HG02588 (cell line): ENCODE data around the gene CYB5R3.
"Not testable (repeated sequence)": the region's sequence is repeated elsewhere in the genome, so short reads cannot be mapped to it uniquely, and the experiment has no call there.

Source experiments
- ATAC-seq: cut with Tn5 transposase; IDR thresholded peaks from one replicate; pipeline ENCODE4 v1.9.1; 2021; ENCODE audit warnings: mild to moderate bottlenecking, moderate library complexity; ENCODE audit not compliant: unreplicated experiment

Gene CYB5R3

GRCh38 chr22:42577141-42577540 lies 72.1 kb downstream of the CYB5R3 start:
- not testable (repeated sequence) for ATAC-seq

DNA sequence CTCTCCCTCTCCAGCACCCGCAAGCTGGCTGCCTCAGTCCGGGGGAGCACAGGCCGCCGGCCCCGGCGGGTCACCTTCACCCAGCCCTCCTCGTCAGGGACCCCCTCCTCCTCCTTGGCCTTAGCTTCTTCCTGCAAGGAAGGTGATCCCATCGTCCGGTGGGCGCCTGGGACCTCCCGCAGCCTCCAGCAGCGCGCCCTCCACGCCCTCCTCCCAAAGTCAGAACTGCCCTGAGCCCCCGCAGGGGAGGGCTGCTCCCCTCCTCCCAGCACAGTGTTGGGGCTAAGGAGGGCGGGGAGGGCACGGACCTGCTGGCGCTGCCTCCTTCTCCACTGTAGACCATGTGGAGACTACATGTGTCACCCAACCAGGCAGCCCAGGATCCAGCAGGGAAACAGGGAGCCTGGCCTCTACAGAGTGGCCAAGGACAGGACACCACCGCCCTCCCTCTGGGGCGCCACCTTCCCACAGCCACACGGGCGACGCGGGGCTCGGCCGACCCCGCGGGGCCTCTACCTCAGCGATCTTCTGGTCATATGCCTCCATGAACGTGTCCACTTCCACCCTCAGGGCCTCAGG lies 73.1 kb downstream of the CYB5R3 start:
- not testable (repeated sequence) for ATAC-seq

GRCh38 chr22:42574468-42574867 lies 74.7 kb downstream of the CYB5R3 start:
- not testable (repeated sequence) for ATAC-seq

DNA sequence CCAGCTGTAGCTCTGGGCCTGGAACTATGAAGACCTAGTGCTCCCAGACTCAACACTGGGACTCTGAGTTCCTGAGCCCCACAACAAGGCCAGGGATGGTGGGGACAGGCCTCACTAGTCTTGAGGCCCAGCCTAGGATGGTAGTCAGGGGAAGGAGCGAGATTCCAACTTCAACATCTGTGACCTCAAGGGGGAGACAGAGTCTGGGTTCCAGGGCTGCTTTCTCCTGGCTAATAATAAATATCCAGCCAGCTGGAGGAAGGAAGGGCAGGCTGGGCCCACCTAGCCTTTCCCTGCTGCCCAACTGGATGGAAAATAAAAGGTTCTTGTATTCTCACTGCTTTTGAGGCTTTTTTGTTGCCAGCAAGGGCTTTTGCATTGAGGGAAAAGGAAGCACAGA lies 75.1 kb downstream of the CYB5R3 start:
- not testable (repeated sequence) for ATAC-seq

DNA sequence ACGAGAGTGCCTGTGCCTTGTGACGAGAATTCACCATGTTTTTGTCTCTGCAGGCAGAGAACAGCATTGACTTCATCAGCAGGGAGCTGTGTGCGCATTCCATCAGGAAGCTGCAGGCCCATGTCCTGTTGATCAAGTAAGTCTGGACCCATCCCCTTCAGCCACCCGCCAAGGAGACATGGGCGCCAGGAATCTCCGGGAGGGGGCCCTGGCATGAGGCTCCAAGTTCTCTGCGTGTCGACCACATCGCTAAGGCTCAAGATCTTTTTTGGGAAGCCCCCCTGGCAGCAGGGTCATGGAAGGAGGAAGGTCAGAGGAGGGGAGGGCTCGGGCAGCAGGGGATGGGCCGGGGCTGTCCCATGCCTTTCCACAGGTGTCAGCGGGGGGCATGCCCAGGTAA lies 78.1 kb downstream of the CYB5R3 start:
- not testable (repeated sequence) for ATAC-seq

DNA sequence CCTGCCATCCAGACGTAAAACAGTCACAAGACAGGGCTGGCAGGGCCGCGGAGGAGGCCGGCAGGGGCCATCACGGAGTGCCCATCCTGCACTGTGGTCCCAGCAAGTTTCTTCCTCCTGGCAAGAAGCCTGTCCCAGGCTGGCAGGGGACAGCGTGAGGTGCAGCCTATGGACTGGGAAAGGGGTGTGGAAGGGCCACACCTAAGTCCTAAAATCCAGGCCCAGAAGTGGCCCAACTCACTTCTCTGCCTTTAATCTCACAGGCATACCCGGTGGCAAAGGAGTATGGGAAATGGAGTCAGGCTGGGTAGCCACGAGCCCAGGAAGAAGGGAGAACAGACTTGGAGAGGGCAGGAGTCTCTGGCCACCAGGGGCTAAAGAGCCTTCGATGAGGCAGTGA lies 78.6 kb downstream of the CYB5R3 start:
- ATAC-seq = not testable (repeated sequence)

- not testable (repeated sequence) for ATAC-seq
These were observed 81.2 kb downstream of the CYB5R3 start for GRCh38 chr22:42567950-42568349.
